HepG2 (cell line): Measurements from ENCODE around the gene SPOCD1. TPM values are rescaled to one million over a fixed set of nuclear protein-coding genes. Genes with fewer than 3 reads are reported as not detected.

Experiments used
- ATAC-seq: fragments of 200-7000 bp; cut with Tn5 transposase; 3 replicates; pipeline ENCODE4 v1.9.1; 2020; ENCODE audit warnings: mild to moderate bottlenecking, moderate library complexity
- BruUV-seq: library from RNA; stranded (reverse); fragments of 400-500 nt; replicated peaks from 2 replicates; lab custom pipeline; 2021; lab: Mats Ljungman, UMichigan
- CTCF ChIA-PET: fragments of 300-600 bp; formaldehyde crosslinking; extraction: SDS; loops from one replicate; lab custom pipeline; 2021; ENCODE audit warnings: low total read pairs, inconsistent platforms, low intra/inter-chr PET ratio; lab: Yijun Ruan, JAX
- POLR2A ChIA-PET: fragments of 350-600 bp; sonication (Branson Sonifier 250); formaldehyde crosslinking; loops from one replicate; lab custom pipeline; 2020; ENCODE audit warnings: antibody characterized with exemption, inconsistent platforms; lab: Yijun Ruan, JAX
- DNase-seq: peaks from one replicate; pipeline ENCODE4 v3.0.0-alpha.2; 2015; ENCODE audit warnings: low spot score
- FAIRE-seq: peaks from 3 replicates; lab custom pipeline; 2011; peaks lifted over from hg19 to GRCh38; lab: Jason Lieb, UNC
- H2AFZ ChIP-seq: one replicate; pipeline ENCODE4 v1.6.1; 2011; ENCODE audit warnings: low read length, inconsistent platforms
- H3K27ac ChIP-seq: fragments of 300-600 bp; 3 replicates; pipeline ENCODE4 v1.8.0; 2011; ENCODE audit warnings: mixed run types, mild to moderate bottlenecking, mixed read lengths, low read length, inconsistent platforms; ENCODE audit not compliant: insufficient read depth; ENCODE audit errors: extremely low read length
- H3K27me3 ChIP-seq, 2 experiments: fragments of 200-600 bp in 1 of 2; 2 replicates in 1 of 2; 3 replicates in 1 of 2; pipeline versions ENCODE4 v1.6.0 to v1.8.0; 2011; ENCODE audit warnings: low read length in 2 of 2, mild to moderate bottlenecking in 2 of 2, moderate library complexity in 2 of 2, inconsistent platforms in 1 of 2; ENCODE audit not compliant: insufficient read depth in 2 of 2, control insufficient read depth in 1 of 2
- H3K36me3 ChIP-seq, 2 experiments: fragments of 200-600 bp in 1 of 2; replicated peaks in 1 of 2; 2 replicates in 1 of 2; 3 replicates in 1 of 2; pipeline versions ENCODE4 v1.5.1 to v1.8.0; 2011; ENCODE audit warnings: low read length in 2 of 2, inconsistent platforms in 1 of 2; ENCODE audit not compliant: insufficient read depth in 2 of 2, control insufficient read depth in 1 of 2
- H3K4me1 ChIP-seq: 2 replicates; pipeline ENCODE4 v1.5.1; 2012; ENCODE audit warnings: low read length, inconsistent platforms; ENCODE audit not compliant: insufficient read depth
- H3K4me2 ChIP-seq: 2 replicates; pipeline ENCODE4 v1.6.0; 2011; ENCODE audit warnings: low read depth, low read length, inconsistent platforms
- H3K4me3 ChIP-seq, 3 experiments: fragments of 200-600 bp in 1 of 3; sonication (generic), shearing (Covaris generic) in 1 of 3; replicated peaks in 1 of 3; 2 replicates each; pipeline ENCODE4 v1.5.1; 2011 to 2016; ENCODE audit warnings: low read length in 3 of 3, inconsistent platforms in 2 of 3, low read depth in 2 of 3, mild to moderate bottlenecking in 2 of 3, control low read depth in 1 of 3, mixed read lengths in 1 of 3; ENCODE audit not compliant: insufficient read depth in 1 of 3
- H3K79me2 ChIP-seq: one replicate; pipeline ENCODE4 v1.6.1; 2011; ENCODE audit warnings: low read length, inconsistent platforms; ENCODE audit not compliant: insufficient read depth
- H3K9ac ChIP-seq: 2 replicates; pipeline ENCODE4 v1.6.0; 2011; ENCODE audit warnings: mild to moderate bottlenecking, low read depth, low read length, inconsistent platforms; ENCODE audit not compliant: insufficient read depth
- H3K9me3 ChIP-seq: 2 replicates; pipeline ENCODE4 v1.5.1; 2012; ENCODE audit warnings: mild to moderate bottlenecking, low read length
- H4K20me1 ChIP-seq: 2 replicates; pipeline ENCODE4 v1.6.0; 2011; ENCODE audit warnings: inconsistent platforms, mild to moderate bottlenecking, low read length, moderate library complexity; ENCODE audit not compliant: insufficient read depth
- NFYB ChIP-seq: sonication (generic); formaldehyde crosslinking; IDR thresholded peaks from 2 replicates; pipeline ENCODE4 v1.4.0; 2020; ENCODE audit warnings: missing genetic modification reagents
- RFX5 ChIP-seq: IDR thresholded peaks from 2 replicates; pipeline ENCODE4 v1.6.1; 2011; ENCODE audit warnings: low read depth, low read length, improper control_type of control experiment
- SIX1 ChIP-seq: sonication (generic); formaldehyde crosslinking; IDR thresholded peaks from 2 replicates; pipeline ENCODE4 v1.4.0; 2020; ENCODE audit warnings: missing genetic modification reagents, borderline replicate concordance
- ZNF878 ChIP-seq: sonication (generic); formaldehyde crosslinking; IDR thresholded peaks from 2 replicates; pipeline ENCODE4 v1.8.1; 2023; ENCODE audit warnings: mild to moderate bottlenecking, missing genetic modification reagents, moderate library complexity
- WGBS: methylation state at CpG from one replicate; pipeline ENCODE4 v1.1.6; 2017; ENCODE audit warnings: low lambda C conversion rate; 5-methylcytosine and 5-hydroxymethylcytosine counted together
- in situ Hi-C: cut with HindIII; loops from 2 replicates; pipeline ENCODE4 v1.10.0; 2017; ENCODE audit warnings: low pct_unique_long_range_greater_than_20kb; ENCODE audit not compliant: extremely low pct_ligation_motif_present
- intact Hi-C: fragments of 100-400 bp; cut with micrococcal nuclease; formaldehyde crosslinking; loops from one replicate; pipeline ENCODE4 v1.10.0; 2022; ENCODE audit not compliant: unreplicated experiment
- microRNA-seq: library from miRNA; unstranded; fragments of <30 nt; microRNA quantifications from one replicate; pipeline ENCODE4, GENCODE V29; 2020
- polyA plus RNA-seq, 8 experiments: library from polyadenylated mRNA; depleted of rRNA in 3 of 8; stranded (reverse) in 7 of 8; unstranded in 1 of 8; fragments of >200 nt; fragmentation: Illumina TruSeq in 4 of 8; extraction: Trizol in 4 of 8; gene quantifications; 2 replicates each; pipeline versions ENCODE4 v1.2.1 to v1.2.3, GENCODE V29; 2011 to 2016; ENCODE audit warnings: low read depth in 4 of 8, missing spikeins in 1 of 8, mixed read lengths in 1 of 8; ENCODE audit not compliant: insufficient read depth in 1 of 8
- small RNA-seq, 3 experiments: library from RNA; depleted of rRNA; stranded (forward); fragments of <200 nt; gene quantifications; one replicate each; pipeline ENCODE3, GENCODE V24; 2012; ENCODE audit warnings: low read depth in 2 of 3, low replicate concordance in 1 of 3; ENCODE audit not compliant: insufficient read length in 3 of 3, insufficient read depth in 2 of 3
- total RNA-seq, 5 experiments: library from RNA; depleted of rRNA; stranded (reverse); fragments of >200 nt; fragmentation: Illumina TruSeq; extraction: Trizol; gene quantifications; 2 replicates each; pipeline ENCODE4 v1.2.3, GENCODE V29; 2016; ENCODE audit warnings: low read depth in 1 of 5

The SPOCD1 gene
- total and polyA plus RNA-seq, 2 of the 13 experiments (the other 11 are each of a cell fraction or from before 2014, with no cell fraction given) = 0.24 to 0.29 TPM

DNA sequence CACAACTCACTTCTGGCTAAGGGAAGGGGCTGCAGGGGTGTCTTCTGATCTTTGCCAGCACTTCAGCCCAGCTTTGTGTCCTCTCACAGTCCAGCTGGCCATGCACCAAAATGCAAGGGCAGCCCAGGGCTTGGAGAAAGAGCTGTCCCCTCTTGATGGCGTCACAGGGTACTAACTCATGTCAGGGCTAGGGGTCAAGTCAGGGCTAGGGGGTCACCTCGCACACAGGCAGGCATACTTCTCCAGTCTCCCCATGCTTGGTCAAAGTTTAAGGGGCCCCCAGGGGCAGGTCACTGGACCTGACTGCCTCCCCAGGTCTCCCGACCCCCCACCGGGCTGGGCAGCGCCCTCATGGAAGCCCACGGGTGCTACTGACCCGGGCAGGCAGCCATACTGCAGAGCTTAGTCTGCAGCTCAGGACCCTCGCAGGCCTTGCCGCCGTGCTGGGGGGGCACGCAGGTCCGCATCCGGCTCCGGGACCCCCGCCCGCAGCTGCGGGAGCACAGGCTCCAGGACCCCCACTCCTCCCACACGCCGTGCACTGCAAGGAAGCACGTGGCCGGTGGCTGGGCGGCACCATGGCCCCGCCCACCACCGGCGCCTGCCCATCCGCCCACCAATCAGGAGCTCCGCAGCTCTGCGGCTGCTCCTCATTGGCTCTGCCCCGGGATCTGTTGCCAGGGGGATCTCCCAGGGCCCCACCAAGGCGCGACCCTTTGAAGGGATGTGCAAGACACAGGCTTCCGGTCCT, 73.2 kb downstream of the SPOCD1 start:
- in situ Hi-C loops (no loop called here), intact Hi-C loops (no loop called here)
- Histone ChIP-seq H3K36me3 (no peaks in the 10 kb centered on the region), H3K27me3 (peaks cover 2 to 27% of the 10 kb centered on the region in 2 experiments; a peak in 4 of 5 replicates), H3K4me1 (no peaks in the 10 kb centered on the region), H3K79me2 (no peaks in the 10 kb centered on the region), H3K4me3 (no peak overlapping the region), H3K4me2 (no peak overlapping the region), H3K9me3 (no peaks in the 10 kb centered on the region)
- no TSS peak for BruUV-seq
- no peak for ATAC-seq
- WGBS = 40% methylated on average over 5 of the region's 32 CpGs
- no peak for DNase-seq
- TF ChIP-seq NFYB (CRISPR knock-in tag) (peak; percentile 24; the same call in 1 of the 2 replicates), ZNF878 (no peak), RFX5 (0 out of 2 replicates have a peak, but pooled peaks have one; percentile 24), SIX1 (CRISPR knock-in tag) (no peak)
- TF ChIP-seq, all 625 proteins: peak for 2
- ChIA-PET POLR2A (no interaction called here), CTCF (no interaction called here)
- FAIRE-seq = no peak
- H3K9ac ChIP-seq = no peak overlapping the region
- no peaks in the 10 kb centered on the region for H4K20me1 ChIP-seq
- no peak overlapping the region for H3K27ac ChIP-seq
- no peak overlapping the region for H2AFZ ChIP-seq

Small RNA genes lying within 50 kb of the gene (microRNA-seq; reads per million reads assigned to microRNA genes)
- gene MIR4254 = not detected

Small RNA genes lying within 50 kb of the gene (small RNA-seq; reads per million reads assigned to genes)
- 0 reads per million in 3 experiments for gene MIR4254

Other genes with a start within 250 kb of the SPOCD1 start
- gene TINAGL1, start 239.5 kb downstream of the SPOCD1 start, total RNA-seq (2016; rRNA removed; fragmentation: Illumina TruSeq; extraction: Trizol) = 10.5 and 24.7 TPM in 2 replicates
- 76.8 and 139 TPM in 2 replicates for gene TINAGL1, start 239.5 kb downstream of the SPOCD1 start, polyA plus RNA-seq (2011; rRNA removed)
- not detected in 2 replicates for gene HCRTR1, start 198.3 kb downstream of the SPOCD1 start, total RNA-seq (2016; rRNA removed; fragmentation: Illumina TruSeq; extraction: Trizol)
- 0.05 TPM in 1 of 2 replicates, not detected in the other for gene HCRTR1, start 198.3 kb downstream of the SPOCD1 start, polyA plus RNA-seq (2011; rRNA removed)
- 57.1 and 85.7 TPM in 2 replicates for gene PEF1, start 171.1 kb downstream of the SPOCD1 start, total RNA-seq (2016; rRNA removed; fragmentation: Illumina TruSeq; extraction: Trizol)
- 57.8 and 69.0 TPM in 2 replicates for gene PEF1, start 171.1 kb downstream of the SPOCD1 start, polyA plus RNA-seq (2011; rRNA removed)
- 2.0 and 12.2 TPM in 2 replicates for gene COL16A1, start 112.0 kb downstream of the SPOCD1 start, total RNA-seq (2016; rRNA removed; fragmentation: Illumina TruSeq; extraction: Trizol)
- gene COL16A1, start 112.0 kb downstream of the SPOCD1 start, polyA plus RNA-seq (2011; rRNA removed) = 4.3 and 5.1 TPM in 2 replicates
- 0.09 TPM in 1 of 2 replicates, not detected in the other for gene ADGRB2, start 51.7 kb downstream of the SPOCD1 start, total RNA-seq (2016; rRNA removed; fragmentation: Illumina TruSeq; extraction: Trizol)
- gene ADGRB2, start 51.7 kb downstream of the SPOCD1 start, polyA plus RNA-seq (2011; rRNA removed) = 0.03 TPM in 1 of 2 replicates, not detected in the other
- 225 and 284 TPM in 2 replicates for gene PTP4A2, start 122.3 kb upstream of the SPOCD1 start, total RNA-seq (2016; rRNA removed; fragmentation: Illumina TruSeq; extraction: Trizol)
- 133 and 173 TPM in 2 replicates for gene PTP4A2, start 122.3 kb upstream of the SPOCD1 start, polyA plus RNA-seq (2011; rRNA removed)
- 39.0 and 86.8 TPM in 2 replicates for gene KHDRBS1, start 197.8 kb upstream of the SPOCD1 start, total RNA-seq (2016; rRNA removed; fragmentation: Illumina TruSeq; extraction: Trizol)
- 19.8 and 25.1 TPM in 2 replicates for gene KHDRBS1, start 197.8 kb upstream of the SPOCD1 start, polyA plus RNA-seq (2011; rRNA removed)